ENCODE measurements around the gene EIF2B1.
"Not testable (repeated sequence)": the region's sequence is repeated elsewhere in the genome, so short reads cannot be mapped to it uniquely, and the experiment has no call there.

DNA sequence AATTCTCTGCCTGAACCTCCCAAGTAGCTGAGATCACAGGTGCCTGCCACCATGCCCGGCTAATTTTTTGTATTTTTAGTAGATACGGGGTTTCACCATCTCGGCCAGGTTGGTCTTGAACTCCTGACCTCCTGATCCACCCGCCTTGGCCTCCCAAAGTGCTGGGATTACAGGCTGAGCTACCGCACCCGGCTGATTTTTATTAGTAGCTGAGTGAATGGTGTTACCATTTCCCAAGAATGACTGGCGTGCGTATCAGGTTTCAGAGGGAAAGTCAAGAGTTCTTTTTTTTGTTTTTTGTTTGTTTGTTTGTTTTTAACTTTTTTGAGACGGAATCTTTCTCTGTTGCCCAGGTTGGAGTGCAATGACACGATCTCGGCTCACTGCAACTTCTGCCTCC is 30.0 kb downstream of the EIF2B1 start:
- not testable (repeated sequence) for TF ChIP-seq MLX (CRISPR knock-in tag; IDR thresholded peaks at IDR 0.05); HMGA2 (CRISPR knock-in tag; IDR thresholded peaks at IDR 0.05); USF2 (CRISPR knock-in tag; IDR thresholded peaks at IDR 0.05); SMAD4 (CRISPR knock-in tag; IDR thresholded peaks at IDR 0.05); USF1 (CRISPR knock-in tag; IDR thresholded peaks at IDR 0.05); CTCF (IDR thresholded peaks at IDR 0.05); NR3C1 (CRISPR knock-in tag; conservative IDR thresholded peaks at IDR 0.05; ENCODE audit: low read depth); ATF2 (CRISPR knock-in tag; IDR thresholded peaks at IDR 0.05; ENCODE audit: borderline replicate concordance, low read depth); ZNF416 (CRISPR knock-in tag; IDR thresholded peaks at IDR 0.05)
- TF ChIP-seq, protein P1, sequence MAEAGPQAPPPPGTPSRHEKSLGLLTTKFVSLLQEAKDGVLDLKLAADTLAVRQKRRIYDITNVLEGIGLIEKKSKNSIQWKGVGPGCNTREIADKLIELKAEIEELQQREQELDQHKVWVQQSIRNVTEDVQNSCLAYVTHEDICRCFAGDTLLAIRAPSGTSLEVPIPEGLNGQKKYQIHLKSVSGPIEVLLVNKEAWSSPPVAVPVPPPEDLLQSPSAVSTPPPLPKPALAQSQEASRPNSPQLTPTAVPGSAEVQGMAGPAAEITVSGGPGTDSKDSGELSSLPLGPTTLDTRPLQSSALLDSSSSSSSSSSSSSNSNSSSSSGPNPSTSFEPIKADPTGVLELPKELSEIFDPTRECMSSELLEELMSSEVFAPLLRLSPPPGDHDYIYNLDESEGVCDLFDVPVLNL (CRISPR knock-in tag; IDR thresholded peaks at IDR 0.05; ENCODE audit: borderline replicate concordance, low read depth), result not testable (repeated sequence)

Measured in WTC11 (cell line).